Mucosa of stomach (tissue), 1 donor: ENCODE results near the gene PAX6.

Experiments
- H3K27me3 ChIP-seq: one replicate; pipeline ENCODE4 v1.7.0; 2013; ENCODE audit warnings: mild to moderate bottlenecking, low read length; ENCODE audit not compliant: control insufficient read depth, insufficient read depth
- H3K36me3 ChIP-seq: one replicate; pipeline ENCODE4 v1.7.0; 2013; ENCODE audit warnings: low read length; ENCODE audit not compliant: control insufficient read depth, insufficient read depth
- H3K4me1 ChIP-seq: one replicate; pipeline ENCODE4 v1.7.0; 2013; ENCODE audit warnings: mild to moderate bottlenecking, low read length; ENCODE audit not compliant: control insufficient read depth, insufficient read depth
- H3K4me3 ChIP-seq: one replicate; pipeline ENCODE4 v1.7.0; 2013; ENCODE audit warnings: low read length
- H3K9ac ChIP-seq: one replicate; pipeline ENCODE4 v1.7.0; 2013; ENCODE audit warnings: mild to moderate bottlenecking, low read length, moderate library complexity
- H3K9me3 ChIP-seq: one replicate; pipeline ENCODE4 v1.7.0; 2013; ENCODE audit warnings: mild to moderate bottlenecking, low read length, moderate library complexity; ENCODE audit not compliant: control insufficient read depth
- donor health status: Pancreatic carcinoma.

The PAX6 gene

GRCh38 chr11:31820438-31820818 lies 9.3 kb upstream of the PAX6 start:
- no peaks in the 10 kb centered on the region for H3K9me3 ChIP-seq
- peaks cover 100% of the 10 kb centered on the region for H3K27me3 ChIP-seq
- no peak overlapping the region for H3K9ac ChIP-seq
- H3K36me3 ChIP-seq, result no peaks in the 10 kb centered on the region
- H3K4me1 ChIP-seq, result peaks cover 31% of the 10 kb centered on the region
- H3K4me3 ChIP-seq, result no peak overlapping the region

- Histone ChIP-seq H3K36me3 (no peaks in the 10 kb centered on the region), H3K27me3 (peaks cover 100% of the 10 kb centered on the region), H3K9ac (no peak overlapping the region), H3K4me1 (peaks cover 34% of the 10 kb centered on the region), H3K9me3 (no peaks in the 10 kb centered on the region), H3K4me3 (no peak overlapping the region)
Observed at GRCh38 chr11:31819621-31820437, 8.7 kb upstream of the PAX6 start.

- H3K9ac ChIP-seq, result peak overlapping the region; percentile 34
- H3K27me3 ChIP-seq, result peaks cover 100% of the 10 kb centered on the region
- peaks cover 38% of the 10 kb centered on the region for H3K4me1 ChIP-seq
- no peak overlapping the region for H3K4me3 ChIP-seq
- H3K9me3 ChIP-seq, result no peaks in the 10 kb centered on the region
- no peaks in the 10 kb centered on the region for H3K36me3 ChIP-seq
Observed at GRCh38 chr11:31818874-31819331, 7.8 kb upstream of the PAX6 start.

- no peaks in the 10 kb centered on the region for H3K9me3 ChIP-seq
- H3K4me3 ChIP-seq, result peak overlapping the region; percentile 25
- H3K9ac ChIP-seq, result peak overlapping the region; percentile 39
- peaks cover 42% of the 10 kb centered on the region for H3K4me1 ChIP-seq
- no peaks in the 10 kb centered on the region for H3K36me3 ChIP-seq
- peaks cover 100% of the 10 kb centered on the region for H3K27me3 ChIP-seq
Observed at GRCh38 chr11:31818425-31818755, 7.3 kb upstream of the PAX6 start.

- Histone ChIP-seq H3K9ac (peak overlapping the region; percentile 55), H3K9me3 (no peaks in the 10 kb centered on the region), H3K4me1 (peaks cover 45% of the 10 kb centered on the region), H3K4me3 (peak overlapping the region; percentile 25), H3K27me3 (peaks cover 100% of the 10 kb centered on the region), H3K36me3 (no peaks in the 10 kb centered on the region)
Observed at GRCh38 chr11:31817621-31818424, 6.7 kb upstream of the PAX6 start.

GRCh38 chr11:31817054-31817620 lies 6.0 kb upstream of the PAX6 start:
- H3K36me3 ChIP-seq, result no peaks in the 10 kb centered on the region
- peaks cover 100% of the 10 kb centered on the region for H3K27me3 ChIP-seq
- no peaks in the 10 kb centered on the region for H3K9me3 ChIP-seq
- H3K9ac ChIP-seq, result peak overlapping the region; percentile 55
- peaks cover 52% of the 10 kb centered on the region for H3K4me1 ChIP-seq
- no peak overlapping the region for H3K4me3 ChIP-seq

- H3K36me3 ChIP-seq, result no peaks in the 10 kb centered on the region
- peaks cover 57% of the 10 kb centered on the region for H3K4me1 ChIP-seq
- peaks cover 100% of the 10 kb centered on the region for H3K27me3 ChIP-seq
- no peaks in the 10 kb centered on the region for H3K9me3 ChIP-seq
- peak overlapping the region; percentile 28 for H3K9ac ChIP-seq
- no peak overlapping the region for H3K4me3 ChIP-seq
Observed at GRCh38 chr11:31816468-31817053, 5.4 kb upstream of the PAX6 start.

- Histone ChIP-seq H3K9ac (peak overlapping the region; percentile 55), H3K4me3 (no peak overlapping the region), H3K27me3 (peaks cover 99% of the 10 kb centered on the region), H3K36me3 (no peaks in the 10 kb centered on the region), H3K9me3 (no peaks in the 10 kb centered on the region), H3K4me1 (peaks cover 63% of the 10 kb centered on the region)
Observed at GRCh38 chr11:31815711-31816467, 4.8 kb upstream of the PAX6 start.

GRCh38 chr11:31814176-31814868 lies 3.2 kb upstream of the PAX6 start:
- H3K36me3 ChIP-seq, result no peaks in the 10 kb centered on the region
- no peaks in the 10 kb centered on the region for H3K9me3 ChIP-seq
- peaks cover 99% of the 10 kb centered on the region for H3K27me3 ChIP-seq
- H3K4me3 ChIP-seq, result no peak overlapping the region
- H3K9ac ChIP-seq, result peak overlapping the region; percentile 55
- H3K4me1 ChIP-seq, result peaks cover 71% of the 10 kb centered on the region

GRCh38 chr11:31813391-31814175 lies 2.5 kb upstream of the PAX6 start:
- no peaks in the 10 kb centered on the region for H3K9me3 ChIP-seq
- peak overlapping the region; percentile 55 for H3K9ac ChIP-seq
- H3K36me3 ChIP-seq, result no peaks in the 10 kb centered on the region
- H3K4me3 ChIP-seq, result no peak overlapping the region
- peaks cover 99% of the 10 kb centered on the region for H3K27me3 ChIP-seq
- peaks cover 75% of the 10 kb centered on the region for H3K4me1 ChIP-seq
